SW 1271 (cell line): ENCODE results near the gene LMAN2.

Experiments
- DNase-seq, 2 experiments: peaks; one replicate each; lab custom pipeline; 2025; lab: John Stamatoyannopoulos, UW

LMAN2 gene

GRCh38 chr5:177327539-177328522, 23.6 kb downstream of the LMAN2 start:
- DNase-seq: no peak

GRCh38 chr5:177325868-177326381, 25.5 kb downstream of the LMAN2 start:
- peak in 1 of 2 experiments; percentile 53 for DNase-seq

- no peak for DNase-seq
Measured at GRCh38 chr5:177320879-177321278, 30.6 kb downstream of the LMAN2 start.

- DNase-seq: no peak
Measured at GRCh38 chr5:177319913-177320588, 31.4 kb downstream of the LMAN2 start.

- DNase-seq: peak in 1 of 2 experiments; percentile 73
Measured at GRCh38 chr5:177317959-177318377, 33.5 kb downstream of the LMAN2 start.

- DNase-seq: no peak
Measured at GRCh38 chr5:177316005-177316404, 35.5 kb downstream of the LMAN2 start.

GRCh38 chr5:177315411-177315810, 36.1 kb downstream of the LMAN2 start:
- DNase-seq: no peak

GRCh38 chr5:177314376-177315342, 36.8 kb downstream of the LMAN2 start:
- DNase-seq: no peak

GRCh38 chr5:177313561-177314259, 37.8 kb downstream of the LMAN2 start:
- no peak for DNase-seq

- DNase-seq: peak in 1 of 2 experiments; percentile 80
Measured at GRCh38 chr5:177312649-177313181, 38.8 kb downstream of the LMAN2 start.

- peak; percentile 96 to 98 for DNase-seq
Measured at GRCh38 chr5:177311723-177312648, 39.5 kb downstream of the LMAN2 start, which contains the start of gene MXD3. MXD3 (minus strand) TSS chr5:177311898; CDS start chr5:177311830, 68 bp downstream.

GRCh38 chr5:177311392-177311722, 40.1 kb downstream of the LMAN2 start:
- no peak for DNase-seq

- no peak for DNase-seq
Measured at GRCh38 chr5:177310757-177311391, 40.6 kb downstream of the LMAN2 start.

- DNase-seq: no peak
Measured at GRCh38 chr5:177310332-177310731, 41.1 kb downstream of the LMAN2 start.

GRCh38 chr5:177309351-177310191, 41.9 kb downstream of the LMAN2 start:
- peak; percentile 76 to 87 for DNase-seq

GRCh38 chr5:177308740-177309139, 42.7 kb downstream of the LMAN2 start:
- no peak for DNase-seq

- DNase-seq: no peak
Measured at GRCh38 chr5:177307544-177308363, 43.7 kb downstream of the LMAN2 start.
